HG03469 (cell line): Measurements from ENCODE around the gene C2CD4D.

Experiments
- ATAC-seq: cut with Tn5 transposase; IDR thresholded peaks from one replicate; pipeline ENCODE4 v1.9.1; 2021; ENCODE audit warnings: mild to moderate bottlenecking, moderate library complexity, moderate number of reproducible peaks; ENCODE audit not compliant: unreplicated experiment

Gene C2CD4D

GRCh38 chr1:151815716-151816327 lies 23.8 kb downstream of the C2CD4D start:
- ATAC-seq: no peak

GRCh38 chr1:151814971-151815545 lies 24.6 kb downstream of the C2CD4D start:
- no peak for ATAC-seq

GRCh38 chr1:151814426-151814825 lies 25.2 kb downstream of the C2CD4D start:
- ATAC-seq: no peak

- ATAC-seq: no peak
These were observed 26.2 kb downstream of the C2CD4D start for GRCh38 chr1:151813271-151813977.

- no peak for ATAC-seq
These were observed 28.4 kb downstream of the C2CD4D start for GRCh38 chr1:151811181-151811580.

GRCh38 chr1:151809985-151810556 lies 29.5 kb downstream of the C2CD4D start:
- ATAC-seq: no peak

- ATAC-seq: no peak
These were observed 30.2 kb downstream of the C2CD4D start for GRCh38 chr1:151809290-151809984.

- no peak for ATAC-seq
These were observed 31.9 kb downstream of the C2CD4D start for GRCh38 chr1:151807766-151808165.

- ATAC-seq: no peak
These were observed 32.5 kb downstream of the C2CD4D start for GRCh38 chr1:151807131-151807530.

GRCh38 chr1:151806170-151806569 lies 33.5 kb downstream of the C2CD4D start:
- ATAC-seq: no peak

- ATAC-seq: no peak
These were observed 34.4 kb downstream of the C2CD4D start, which contains the start of gene LINGO4 for GRCh38 chr1:151805066-151805820. Gene LINGO4 (minus strand): TSS chr1:151805419. CDS start chr1:151802704, 2,715 bp downstream.

- ATAC-seq: no peak
These were observed 35.7 kb downstream of the C2CD4D start for GRCh38 chr1:151803915-151804314.

GRCh38 chr1:151803164-151803563 lies 36.5 kb downstream of the C2CD4D start:
- no peak for ATAC-seq

- no peak for ATAC-seq
These were observed 37.2 kb downstream of the C2CD4D start for GRCh38 chr1:151802372-151802771.

- no peak for ATAC-seq
These were observed 37.8 kb downstream of the C2CD4D start for GRCh38 chr1:151801846-151802245.

GRCh38 chr1:151801310-151801820 lies 38.3 kb downstream of the C2CD4D start:
- no peak for ATAC-seq

GRCh38 chr1:151800830-151801229 lies 38.8 kb downstream of the C2CD4D start:
- no peak for ATAC-seq

GRCh38 chr1:151799179-151800022 lies 40.2 kb downstream of the C2CD4D start:
- ATAC-seq: no peak

- no peak for ATAC-seq
These were observed 41.0 kb downstream of the C2CD4D start for GRCh38 chr1:151798571-151798970.
